GM06990 (cell line): ENCODE results near the gene HIRA.

Experiments
- DNase-seq: peaks from one replicate; pipeline ENCODE4 v3.0.0-alpha.2; 2011; ENCODE audit not compliant: insufficient read length; ENCODE audit errors: extremely low read depth
- H3K27me3 ChIP-seq: replicated peaks from 2 replicates; pipeline ENCODE4 v1.6.0; 2011; ENCODE audit warnings: low read length; ENCODE audit not compliant: control insufficient read depth, insufficient read depth
- H3K36me3 ChIP-seq: 2 replicates; pipeline ENCODE4 v1.5.1; 2011; ENCODE audit warnings: low read length; ENCODE audit not compliant: control insufficient read depth, insufficient read depth
- H3K4me3 ChIP-seq: replicated peaks from 2 replicates; pipeline ENCODE4 v1.5.1; 2011; ENCODE audit warnings: low read depth, mild to moderate bottlenecking, control low read depth, low read length
- CTCF ChIP-seq: IDR thresholded peaks from 2 replicates; pipeline ENCODE4 v1.5.1; 2011; ENCODE audit warnings: low read length, control low read depth, mild to moderate bottlenecking, inconsistent platforms; ENCODE audit not compliant: insufficient read depth, poor library complexity, severe bottlenecking

The HIRA gene

DNA sequence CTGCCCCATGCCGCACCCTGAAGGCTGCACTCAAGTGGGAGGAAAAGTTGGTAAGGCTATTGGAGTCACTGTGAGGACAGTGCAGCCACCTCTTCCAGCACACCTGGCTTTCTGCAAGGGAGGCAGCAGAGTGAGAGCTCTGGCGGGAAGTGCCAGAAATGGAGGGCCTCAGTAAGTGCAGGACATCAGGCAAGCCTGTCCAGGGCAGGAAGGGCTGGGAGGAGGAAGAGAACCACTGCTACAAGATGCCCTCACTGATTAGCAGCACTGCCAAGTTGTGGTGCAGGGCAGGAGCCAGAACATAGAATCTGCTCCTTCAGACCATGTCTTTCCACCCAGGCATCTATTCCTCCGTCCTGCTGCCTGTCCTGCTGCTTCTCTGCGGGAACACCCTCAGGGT, 78.8 kb downstream of the HIRA start:
- DNase-seq: no peak
- no peak for TF ChIP-seq CTCF
- H3K27me3 ChIP-seq: no peaks in the 10 kb centered on the region
- no peak overlapping the region for H3K4me3 ChIP-seq
- peaks cover 51% of the 10 kb centered on the region for H3K36me3 ChIP-seq

DNA sequence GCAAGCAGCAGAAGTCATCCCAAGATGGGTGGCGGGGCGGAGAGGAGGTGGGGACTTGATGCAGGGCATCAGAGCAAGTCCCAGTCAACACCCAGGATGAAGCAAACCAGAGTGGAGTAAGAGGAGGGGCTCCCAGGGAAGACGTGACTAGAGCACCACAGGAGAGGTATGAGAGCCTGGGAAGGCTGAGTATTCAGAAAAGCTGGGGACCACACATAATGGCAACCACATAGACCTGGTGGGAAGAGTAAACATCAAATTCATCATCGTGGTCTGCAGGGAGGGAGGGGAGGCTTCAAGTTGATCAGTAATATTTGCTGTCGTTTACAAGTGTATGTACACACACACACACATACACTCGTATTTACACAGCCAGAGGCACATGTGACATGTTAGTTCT, 79.3 kb downstream of the HIRA start:
- H3K4me3 ChIP-seq: no peak overlapping the region
- H3K27me3 ChIP-seq: no peaks in the 10 kb centered on the region
- TF ChIP-seq CTCF: no peak
- peaks cover 46% of the 10 kb centered on the region for H3K36me3 ChIP-seq
- no peak for DNase-seq

DNA sequence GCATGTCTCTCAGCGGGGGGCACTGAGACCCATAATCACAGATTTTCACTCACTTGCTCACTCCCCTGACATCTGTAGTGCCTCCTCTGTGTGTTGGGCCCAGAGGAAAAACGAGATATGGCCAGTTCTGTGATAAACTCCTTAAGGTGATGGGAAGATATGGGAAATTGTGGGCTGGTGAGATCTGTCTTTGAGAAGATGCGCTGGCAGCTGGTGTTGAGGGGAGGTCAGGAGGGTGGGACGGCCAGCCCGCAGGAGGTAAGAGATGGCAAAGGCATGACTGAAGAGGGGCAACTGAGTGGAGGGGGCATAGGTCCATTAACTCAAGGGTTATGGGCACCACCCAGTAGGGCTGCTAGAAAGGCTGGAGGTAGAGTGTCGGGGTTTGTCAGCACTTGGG, 79.9 kb downstream of the HIRA start:
- H3K36me3 ChIP-seq: peaks cover 40% of the 10 kb centered on the region
- no peak for TF ChIP-seq CTCF
- no peak for DNase-seq
- no peaks in the 10 kb centered on the region for H3K27me3 ChIP-seq
- H3K4me3 ChIP-seq: no peak overlapping the region

GRCh38 chr22:19350947-19351346, 80.6 kb downstream of the HIRA start:
- DNase-seq: no peak
- peaks cover 37% of the 10 kb centered on the region for H3K36me3 ChIP-seq
- H3K4me3 ChIP-seq: no peak overlapping the region
- no peak for TF ChIP-seq CTCF
- H3K27me3 ChIP-seq: no peaks in the 10 kb centered on the region

DNA sequence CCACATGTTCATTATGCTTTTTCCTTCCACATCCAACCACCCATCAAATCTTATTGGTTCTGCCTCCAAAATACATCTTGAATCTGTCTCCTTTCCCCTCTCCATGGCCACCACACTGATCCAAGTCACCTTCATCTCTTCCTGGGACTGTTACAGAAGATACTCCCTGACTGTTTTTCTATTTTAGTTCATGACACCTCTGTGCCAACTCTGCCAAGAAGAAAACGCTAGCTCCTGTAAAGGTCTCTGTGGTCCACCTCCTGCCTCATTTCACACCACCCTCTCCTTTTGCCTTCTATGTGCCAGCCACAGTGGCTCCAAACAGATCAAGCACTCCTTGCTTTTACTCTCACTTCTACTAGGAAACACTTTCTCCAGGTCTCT, 81.1 kb downstream of the HIRA start:
- DNase-seq: no peak

More for the DNA sequence above, 81.1 kb downstream of the HIRA start:
- Histone ChIP-seq H3K4me3 (no peak overlapping the region), H3K36me3 (peaks cover 33% of the 10 kb centered on the region), H3K27me3 (no peaks in the 10 kb centered on the region)
- no peak for TF ChIP-seq CTCF
